ENCODE results near the gene BICC1. TPM values are rescaled to one million over a fixed set of nuclear protein-coding genes. Genes with fewer than 3 reads are reported as not detected.

Gene BICC1
- polyA plus RNA-seq, 1 donor (not counting 4 experiments of a cell fraction or from before 2014, with no cell fraction given) = 4.2 TPM

- no peaks in the 10 kb centered on the region for H3K9me3 ChIP-seq (ENCODE audit: control insufficient read depth, low read depth, low read length)
- no peak overlapping the region for H3K9ac ChIP-seq (ENCODE audit: control insufficient read depth, extremely low read depth, insufficient read depth, low read length)
- H3K27ac ChIP-seq (ENCODE audit: control insufficient read depth, insufficient read depth, low read length) = no peak overlapping the region
- no peak overlapping the region for H2AFZ ChIP-seq (ENCODE audit: control insufficient read depth, low read length)
- no peaks in the 10 kb centered on the region for H3K4me1 ChIP-seq (ENCODE audit: control insufficient read depth, extremely low read depth, insufficient read depth, low read length)
- DNase-seq (ENCODE audit: low read depth, low spot score) = no peak
- no peak for TF ChIP-seq CTCF (optimal IDR thresholded peaks at IDR 0.05 in 1 of 3, IDR thresholded peaks at IDR 0.05 in 1 of 3, conservative IDR thresholded peaks at IDR 0.05 in 1 of 3; ENCODE audit: extremely low read depth in 1 of 3, insufficient read depth in 2 of 3, low read length in 3 of 3)
- no peak for TF ChIP-seq EZH2 (IDR thresholded peaks at IDR 0.05; ENCODE audit: low read length)
- no peak overlapping the region for H3K4me2 ChIP-seq (ENCODE audit: control insufficient read depth, extremely low read depth, insufficient read depth, low read depth, low read length)
- H3K9me1 ChIP-seq (ENCODE audit: control insufficient read depth, extremely low read depth, insufficient read depth, low read length) = no peaks in the 10 kb centered on the region
- dilution Hi-C loops (cut with MboI; ENCODE audit: extremely low pct_ligation_motif_present, low sequenced_read_pairs) = no loop called here
- no peak for FAIRE-seq
- H3K36me3 ChIP-seq (ENCODE audit: control insufficient read depth in 2 of 2, extremely low read depth in 1 of 2, insufficient read depth in 2 of 2, low read length in 2 of 2) = no peaks in the 10 kb centered on the region
- H3K79me2 ChIP-seq (ENCODE audit: control insufficient read depth, insufficient read depth, low read length) = no peaks in the 10 kb centered on the region
- no peak overlapping the region for H3K4me3 ChIP-seq (ENCODE audit: control insufficient read depth in 2 of 3, extremely low read depth in 1 of 3, insufficient read depth in 2 of 3, low read depth in 1 of 3, low read length in 3 of 3)
- no peaks in the 10 kb centered on the region for H3K27me3 ChIP-seq (ENCODE audit: control insufficient read depth, extremely low read depth, insufficient read depth, low read length)
- H4K20me1 ChIP-seq (ENCODE audit: control insufficient read depth, extremely low read depth, insufficient read depth, low read length) = no peaks in the 10 kb centered on the region
Measured at GRCh38 chr10:58843760-58844159, 331.1 kb downstream of the BICC1 start.

DNA sequence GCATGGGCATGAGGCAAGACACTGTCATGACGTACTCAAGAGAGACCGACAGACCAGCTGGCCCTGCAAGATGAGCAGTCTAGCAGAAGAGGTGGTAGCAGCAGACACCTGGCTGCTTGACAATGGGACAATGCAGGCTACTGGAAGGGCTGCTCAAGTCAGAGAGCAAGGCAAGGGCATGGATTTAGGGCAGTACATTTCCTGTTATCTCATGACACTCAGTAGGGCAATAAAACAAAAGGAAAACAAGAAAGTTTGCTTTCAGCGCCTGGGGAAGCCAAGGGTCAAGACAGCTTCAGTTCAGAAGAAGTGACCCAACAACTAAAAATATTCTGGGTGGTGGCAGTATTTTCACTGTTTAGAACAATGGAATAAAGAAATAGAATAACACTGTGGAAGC lies 332.0 kb downstream of the BICC1 start:
- no peaks in the 10 kb centered on the region for H3K27me3 ChIP-seq (ENCODE audit: control insufficient read depth, extremely low read depth, insufficient read depth, low read length)
- no peaks in the 10 kb centered on the region for H3K9me1 ChIP-seq (ENCODE audit: control insufficient read depth, extremely low read depth, insufficient read depth, low read length)
- no peak overlapping the region for H3K27ac ChIP-seq (ENCODE audit: control insufficient read depth, insufficient read depth, low read length)
- no peak for FAIRE-seq
- H3K79me2 ChIP-seq (ENCODE audit: control insufficient read depth, insufficient read depth, low read length) = no peaks in the 10 kb centered on the region
- H3K4me3 ChIP-seq (ENCODE audit: control insufficient read depth in 2 of 3, extremely low read depth in 1 of 3, insufficient read depth in 2 of 3, low read depth in 1 of 3, low read length in 3 of 3) = no peak overlapping the region
- dilution Hi-C loops (cut with MboI; ENCODE audit: extremely low pct_ligation_motif_present, low sequenced_read_pairs) = no loop called here
- no peak for DNase-seq (ENCODE audit: low read depth, low spot score)
- no peaks in the 10 kb centered on the region for H3K9me3 ChIP-seq (ENCODE audit: control insufficient read depth, low read depth, low read length)
- no peak overlapping the region for H3K9ac ChIP-seq (ENCODE audit: control insufficient read depth, extremely low read depth, insufficient read depth, low read length)
- H3K36me3 ChIP-seq (ENCODE audit: control insufficient read depth in 2 of 2, extremely low read depth in 1 of 2, insufficient read depth in 2 of 2, low read length in 2 of 2) = no peaks in the 10 kb centered on the region
- no peaks in the 10 kb centered on the region for H3K4me1 ChIP-seq (ENCODE audit: control insufficient read depth, extremely low read depth, insufficient read depth, low read length)
- no peak for TF ChIP-seq CTCF (optimal IDR thresholded peaks at IDR 0.05 in 1 of 3, IDR thresholded peaks at IDR 0.05 in 1 of 3, conservative IDR thresholded peaks at IDR 0.05 in 1 of 3; ENCODE audit: extremely low read depth in 1 of 3, insufficient read depth in 2 of 3, low read length in 3 of 3)
- TF ChIP-seq EZH2 (IDR thresholded peaks at IDR 0.05; ENCODE audit: low read length) = no peak
- no peaks in the 10 kb centered on the region for H4K20me1 ChIP-seq (ENCODE audit: control insufficient read depth, extremely low read depth, insufficient read depth, low read length)
- H3K4me2 ChIP-seq (ENCODE audit: control insufficient read depth, extremely low read depth, insufficient read depth, low read depth, low read length) = no peak overlapping the region
- no peak overlapping the region for H2AFZ ChIP-seq (ENCODE audit: control insufficient read depth, low read length)

All from keratinocyte (primary cell).